Psoas muscle (tissue), 7 donors: ENCODE results near the gene CACNB2. TPM values are rescaled to one million over a fixed set of nuclear protein-coding genes. Genes with fewer than 3 reads are reported as not detected.

ENCODE experiments used
- polyA plus RNA-seq, 3 donors: library from polyadenylated mRNA; stranded (reverse); fragments of 200-250 nt; gene quantifications; one replicate each; pipeline ENCODE4 v1.2.3, GENCODE V29; 2013
- total RNA-seq, 4 donors: library from RNA; stranded (reverse); fragmentation: NEBNext Ultra II Directional in 2 of 4; extraction: Animal tissue kit (Norgen Biotek cat#: 25700) in 2 of 4; gene quantifications; one replicate each; pipeline versions ENCODE4 v1.2.1 to v1.2.4, GENCODE V29; 2021 to 2023
- donor health status: healthy with polysubstance abuse.
- donor health status: DM: no; HTN: no; CAD: no; lungs with moderate emphysema.
- donor health status: Bipolar disorder and iron deficiency.
- donor health status: healthy.
- donor health status: DM: no; HTN: no; CAD: no.
- donor health status: DM: no; HTN: no; CAD: no.
- donor health status: DM: yes; HTN: yes; CAD: no.

Gene CACNB2
- total and polyA plus RNA-seq, 7 donors: 0.20 to 0.71 (median 0.43) TPM

Other genes with a start within 250 kb of the CACNB2 start
- gene SLC39A12, start 188.5 kb upstream of the CACNB2 start, total RNA-seq: not detected
- gene SLC39A12, start 188.5 kb upstream of the CACNB2 start, polyA plus RNA-seq: under 1 TPM in 1 of 3 donors, not detected in 2; 0.01 TPM